SK-N-SH (cell line): ENCODE measurements around the gene TSEN2.

Experiments
- MXI1 ChIP-seq: IDR thresholded peaks from 2 replicates; pipeline ENCODE4 v1.6.1; 2012; ENCODE audit warnings: mild to moderate bottlenecking, low read depth, low read length, improper control_type of control experiment
- USF2 ChIP-seq: fragments of 150-350 bp; IDR thresholded peaks from 2 replicates; pipeline ENCODE4 v1.6.1; 2017; ENCODE audit warnings: antibody characterized with exemption, low read length, low read depth, borderline replicate concordance

- TF ChIP-seq MXI1: no peak
- no peak for TF ChIP-seq USF2
Measured at GRCh38 chr3:12562451-12562850, 78.2 kb downstream of the TSEN2 start.
